K562 (cell line): Measurements from ENCODE around the gene CDCP1. TPM values are rescaled to one million over a fixed set of nuclear protein-coding genes. Genes with fewer than 3 reads are reported as not detected.
A peak's percentile ranks its signal among the peaks of the same experiment; 100 is the strongest.

Experiments used
- ARNT ChIP-seq, 2 experiments: fragments of 450-650 bp; IDR thresholded peaks; 2 replicates each; pipeline ENCODE4 v1.6.1; 2016; ENCODE audit warnings: mild to moderate bottlenecking in 1 of 2
- BHLHE40 ChIP-seq: IDR thresholded peaks from 2 replicates; pipeline ENCODE4 v1.6.1; 2011; ENCODE audit warnings: low read length, improper control_type of control experiment
- ETV6 ChIP-seq, 3 experiments: fragments of 150-350 bp in 1 of 3; sonication (generic) in 1 of 3; formaldehyde crosslinking in 1 of 3; IDR thresholded peaks; 2 replicates each; pipeline versions ENCODE4 v1.6.1 to v1.8.0; 2014 to 2022; ENCODE audit warnings: borderline replicate concordance in 2 of 3, low read depth in 2 of 3, antibody characterized with exemption in 1 of 3, low read length in 1 of 3, mild to moderate bottlenecking in 1 of 3, missing genetic modification reagents in 1 of 3
- TBP ChIP-seq: optimal IDR thresholded peaks from 2 replicates; pipeline ENCODE3; 2011; ENCODE audit warnings: low read depth, low read length, improper control_type of control experiment
- TRIM28 ChIP-seq: fragments of 450-650 bp; IDR thresholded peaks from 2 replicates; pipeline ENCODE4 v1.6.1; 2017
- polyA plus RNA-seq, 8 experiments: library from polyadenylated mRNA; depleted of rRNA in 4 of 8; stranded (reverse) in 5 of 8; unstranded in 3 of 8; fragments of >200 nt; fragmentation: Nextera tagmentation in 2 of 8; fragmentation: Illumina TruSeq in 1 of 8; extraction: Ambion mirVana in 2 of 8; extraction: Trizol in 1 of 8; gene quantifications; 2 replicates each; pipeline versions ENCODE4 v1.2.1 to v1.2.3, GENCODE V29; 2011 to 2014; ENCODE audit warnings: inconsistent platforms in 1 of 8, missing spikeins in 1 of 8
- total RNA-seq, 7 experiments: library from RNA; depleted of rRNA in 6 of 7; stranded (reverse); fragments of >200 nt in 6 of 7; fragmentation: Illumina TruSeq in 2 of 7; extraction: Trizol in 2 of 7; gene quantifications; 2 replicates each; pipeline versions ENCODE4 v1.2.1 to v1.2.3, GENCODE V29; 2011 to 2021; ENCODE audit warnings: low replicate concordance in 1 of 7
- TF ChIP-seq, protein P1 (sequence below): sonication (generic); formaldehyde crosslinking; IDR thresholded peaks from 2 replicates; pipeline ENCODE4 v1.8.0; 2022; ENCODE audit warnings: mild to moderate bottlenecking, missing genetic modification reagents
- TF ChIP-seq, protein P2 (sequence below): fragments of 450-650 bp; IDR thresholded peaks from 2 replicates; pipeline ENCODE4 v1.6.1; 2018; ENCODE audit not compliant: partially characterized antibody
- TF ChIP-seq, protein P3 (sequence below): fragments of 450-650 bp; formaldehyde crosslinking; conservative IDR thresholded peaks from 2 replicates; pipeline ENCODE4 v1.4.0; 2022; ENCODE audit warnings: mild to moderate bottlenecking, missing genetic modification characterization

Gene CDCP1
- total and polyA plus RNA-seq, 9 of the 15 experiments (the other 6 are each of a cell fraction or from before 2014, with no cell fraction given): 3.9 to 16.4 (median 5.2) TPM

DNA sequence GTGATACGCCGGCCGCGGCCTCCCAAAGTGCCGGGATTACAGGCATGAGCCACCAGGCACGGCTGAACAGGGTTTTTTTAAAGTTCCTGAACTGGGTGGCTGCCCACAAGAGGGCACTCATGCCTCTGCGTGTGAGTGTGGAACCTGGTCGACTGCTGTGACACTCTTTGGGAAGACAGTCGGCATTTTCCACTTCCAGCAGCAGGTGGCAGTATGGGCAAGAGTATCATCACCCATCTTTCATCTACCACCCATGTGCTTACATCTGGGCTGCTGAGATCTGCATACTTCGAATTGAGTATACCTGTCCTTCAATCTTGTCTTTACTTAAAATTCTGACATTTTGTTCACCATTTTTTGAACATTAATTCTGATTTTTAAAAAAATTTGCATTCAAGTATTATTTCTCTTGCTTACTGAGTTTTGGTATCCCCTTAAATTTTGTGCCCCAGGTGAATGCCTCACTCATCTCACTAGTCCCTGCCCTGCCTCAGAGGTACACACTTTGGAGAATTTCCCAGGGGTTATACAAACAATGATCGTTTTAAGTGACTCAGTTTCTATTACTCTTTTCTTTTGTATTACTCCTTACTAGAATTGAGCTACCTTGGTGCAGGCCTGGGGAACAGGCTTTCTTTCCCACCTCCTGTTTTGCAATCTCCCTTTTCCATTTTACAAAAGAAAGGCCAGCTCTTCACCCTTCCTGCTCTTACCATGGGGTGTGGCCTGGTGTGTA, 108.3 kb downstream of the CDCP1 start (continued):
- TF ChIP-seq TRIM28 (0 out of 2 replicates have a peak, but pooled peaks have one; percentile 16), BHLHE40 (peak; percentile 43), ARNT (IDR thresholded peaks at IDR 0.05) (peak in 1 of 2 experiments; percentile 87; a peak in 2 of 4 replicates), ETV6 (IDR thresholded peaks at IDR 0.05; ENCODE audit: borderline replicate concordance in 1 of 2, low read depth in 2 of 2, low read length in 1 of 2) (no peak), ETV6 (CRISPR knock-in tag; IDR thresholded peaks at IDR 0.05; ENCODE audit: borderline replicate concordance) (no peak), TBP (peak; percentile 33)
- TF ChIP-seq, protein P1, sequence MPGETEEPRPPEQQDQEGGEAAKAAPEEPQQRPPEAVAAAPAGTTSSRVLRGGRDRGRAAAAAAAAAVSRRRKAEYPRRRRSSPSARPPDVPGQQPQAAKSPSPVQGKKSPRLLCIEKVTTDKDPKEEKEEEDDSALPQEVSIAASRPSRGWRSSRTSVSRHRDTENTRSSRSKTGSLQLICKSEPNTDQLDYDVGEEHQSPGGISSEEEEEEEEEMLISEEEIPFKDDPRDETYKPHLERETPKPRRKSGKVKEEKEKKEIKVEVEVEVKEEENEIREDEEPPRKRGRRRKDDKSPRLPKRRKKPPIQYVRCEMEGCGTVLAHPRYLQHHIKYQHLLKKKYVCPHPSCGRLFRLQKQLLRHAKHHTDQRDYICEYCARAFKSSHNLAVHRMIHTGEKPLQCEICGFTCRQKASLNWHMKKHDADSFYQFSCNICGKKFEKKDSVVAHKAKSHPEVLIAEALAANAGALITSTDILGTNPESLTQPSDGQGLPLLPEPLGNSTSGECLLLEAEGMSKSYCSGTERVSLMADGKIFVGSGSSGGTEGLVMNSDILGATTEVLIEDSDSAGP (CRISPR knock-in tag): 0 out of 2 replicates have a peak, but pooled peaks have one; percentile 37
- TF ChIP-seq, protein P2, sequence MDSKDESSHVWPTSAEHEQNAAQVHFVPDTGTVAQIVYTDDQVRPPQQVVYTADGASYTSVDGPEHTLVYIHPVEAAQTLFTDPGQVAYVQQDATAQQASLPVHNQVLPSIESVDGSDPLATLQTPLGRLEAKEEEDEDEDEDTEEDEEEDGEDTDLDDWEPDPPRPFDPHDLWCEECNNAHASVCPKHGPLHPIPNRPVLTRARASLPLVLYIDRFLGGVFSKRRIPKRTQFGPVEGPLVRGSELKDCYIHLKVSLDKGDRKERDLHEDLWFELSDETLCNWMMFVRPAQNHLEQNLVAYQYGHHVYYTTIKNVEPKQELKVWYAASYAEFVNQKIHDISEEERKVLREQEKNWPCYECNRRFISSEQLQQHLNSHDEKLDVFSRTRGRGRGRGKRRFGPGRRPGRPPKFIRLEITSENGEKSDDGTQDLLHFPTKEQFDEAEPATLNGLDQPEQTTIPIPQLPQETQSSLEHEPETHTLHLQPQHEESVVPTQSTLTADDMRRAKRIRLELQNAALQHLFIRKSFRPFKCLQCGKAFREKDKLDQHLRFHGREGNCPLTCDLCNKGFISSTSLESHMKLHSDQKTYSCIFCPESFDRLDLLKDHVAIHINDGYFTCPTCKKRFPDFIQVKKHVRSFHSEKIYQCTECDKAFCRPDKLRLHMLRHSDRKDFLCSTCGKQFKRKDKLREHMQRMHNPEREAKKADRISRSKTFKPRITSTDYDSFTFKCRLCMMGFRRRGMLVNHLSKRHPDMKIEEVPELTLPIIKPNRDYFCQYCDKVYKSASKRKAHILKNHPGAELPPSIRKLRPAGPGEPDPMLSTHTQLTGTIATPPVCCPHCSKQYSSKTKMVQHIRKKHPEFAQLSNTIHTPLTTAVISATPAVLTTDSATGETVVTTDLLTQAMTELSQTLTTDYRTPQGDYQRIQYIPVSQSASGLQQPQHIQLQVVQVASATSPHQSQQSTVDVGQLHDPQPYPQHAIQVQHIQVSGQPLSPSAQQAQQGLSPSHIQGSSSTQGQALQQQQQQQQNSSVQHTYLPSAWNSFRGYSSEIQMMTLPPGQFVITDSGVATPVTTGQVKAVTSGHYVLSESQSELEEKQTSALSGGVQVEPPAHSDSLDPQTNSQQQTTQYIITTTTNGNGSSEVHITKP: peak; percentile 47
- TF ChIP-seq, protein P3, sequence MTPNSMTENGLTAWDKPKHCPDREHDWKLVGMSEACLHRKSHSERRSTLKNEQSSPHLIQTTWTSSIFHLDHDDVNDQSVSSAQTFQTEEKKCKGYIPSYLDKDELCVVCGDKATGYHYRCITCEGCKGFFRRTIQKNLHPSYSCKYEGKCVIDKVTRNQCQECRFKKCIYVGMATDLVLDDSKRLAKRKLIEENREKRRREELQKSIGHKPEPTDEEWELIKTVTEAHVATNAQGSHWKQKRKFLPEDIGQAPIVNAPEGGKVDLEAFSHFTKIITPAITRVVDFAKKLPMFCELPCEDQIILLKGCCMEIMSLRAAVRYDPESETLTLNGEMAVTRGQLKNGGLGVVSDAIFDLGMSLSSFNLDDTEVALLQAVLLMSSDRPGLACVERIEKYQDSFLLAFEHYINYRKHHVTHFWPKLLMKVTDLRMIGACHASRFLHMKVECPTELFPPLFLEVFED (CRISPR knock-in tag): no peak
